ENCODE data around the gene CYB561.

GRCh38 chr17:63399856-63400255, 46.2 kb downstream of the CYB561 start:
- no peak for TF ChIP-seq POLR2AphosphoS5 (IDR thresholded peaks at IDR 0.05; ENCODE audit: low read depth, low read length)
- TF ChIP-seq, protein P1, sequence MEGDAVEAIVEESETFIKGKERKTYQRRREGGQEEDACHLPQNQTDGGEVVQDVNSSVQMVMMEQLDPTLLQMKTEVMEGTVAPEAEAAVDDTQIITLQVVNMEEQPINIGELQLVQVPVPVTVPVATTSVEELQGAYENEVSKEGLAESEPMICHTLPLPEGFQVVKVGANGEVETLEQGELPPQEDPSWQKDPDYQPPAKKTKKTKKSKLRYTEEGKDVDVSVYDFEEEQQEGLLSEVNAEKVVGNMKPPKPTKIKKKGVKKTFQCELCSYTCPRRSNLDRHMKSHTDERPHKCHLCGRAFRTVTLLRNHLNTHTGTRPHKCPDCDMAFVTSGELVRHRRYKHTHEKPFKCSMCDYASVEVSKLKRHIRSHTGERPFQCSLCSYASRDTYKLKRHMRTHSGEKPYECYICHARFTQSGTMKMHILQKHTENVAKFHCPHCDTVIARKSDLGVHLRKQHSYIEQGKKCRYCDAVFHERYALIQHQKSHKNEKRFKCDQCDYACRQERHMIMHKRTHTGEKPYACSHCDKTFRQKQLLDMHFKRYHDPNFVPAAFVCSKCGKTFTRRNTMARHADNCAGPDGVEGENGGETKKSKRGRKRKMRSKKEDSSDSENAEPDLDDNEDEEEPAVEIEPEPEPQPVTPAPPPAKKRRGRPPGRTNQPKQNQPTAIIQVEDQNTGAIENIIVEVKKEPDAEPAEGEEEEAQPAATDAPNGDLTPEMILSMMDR (IDR thresholded peaks at IDR 0.05 in 2 of 3, conservative IDR thresholded peaks at IDR 0.05 in 1 of 3; ENCODE audit: borderline replicate concordance in 1 of 3, insufficient read depth in 1 of 3, low read depth in 2 of 3, low read length in 2 of 3), result no peak
- no peak for TF ChIP-seq EZH2 (IDR thresholded peaks at IDR 0.05)
- TF ChIP-seq POLR2A (IDR thresholded peaks at IDR 0.05; ENCODE audit: borderline replicate concordance, extremely low read depth, insufficient read depth, insufficient read length), result no peak
- TF ChIP-seq, protein P2, sequence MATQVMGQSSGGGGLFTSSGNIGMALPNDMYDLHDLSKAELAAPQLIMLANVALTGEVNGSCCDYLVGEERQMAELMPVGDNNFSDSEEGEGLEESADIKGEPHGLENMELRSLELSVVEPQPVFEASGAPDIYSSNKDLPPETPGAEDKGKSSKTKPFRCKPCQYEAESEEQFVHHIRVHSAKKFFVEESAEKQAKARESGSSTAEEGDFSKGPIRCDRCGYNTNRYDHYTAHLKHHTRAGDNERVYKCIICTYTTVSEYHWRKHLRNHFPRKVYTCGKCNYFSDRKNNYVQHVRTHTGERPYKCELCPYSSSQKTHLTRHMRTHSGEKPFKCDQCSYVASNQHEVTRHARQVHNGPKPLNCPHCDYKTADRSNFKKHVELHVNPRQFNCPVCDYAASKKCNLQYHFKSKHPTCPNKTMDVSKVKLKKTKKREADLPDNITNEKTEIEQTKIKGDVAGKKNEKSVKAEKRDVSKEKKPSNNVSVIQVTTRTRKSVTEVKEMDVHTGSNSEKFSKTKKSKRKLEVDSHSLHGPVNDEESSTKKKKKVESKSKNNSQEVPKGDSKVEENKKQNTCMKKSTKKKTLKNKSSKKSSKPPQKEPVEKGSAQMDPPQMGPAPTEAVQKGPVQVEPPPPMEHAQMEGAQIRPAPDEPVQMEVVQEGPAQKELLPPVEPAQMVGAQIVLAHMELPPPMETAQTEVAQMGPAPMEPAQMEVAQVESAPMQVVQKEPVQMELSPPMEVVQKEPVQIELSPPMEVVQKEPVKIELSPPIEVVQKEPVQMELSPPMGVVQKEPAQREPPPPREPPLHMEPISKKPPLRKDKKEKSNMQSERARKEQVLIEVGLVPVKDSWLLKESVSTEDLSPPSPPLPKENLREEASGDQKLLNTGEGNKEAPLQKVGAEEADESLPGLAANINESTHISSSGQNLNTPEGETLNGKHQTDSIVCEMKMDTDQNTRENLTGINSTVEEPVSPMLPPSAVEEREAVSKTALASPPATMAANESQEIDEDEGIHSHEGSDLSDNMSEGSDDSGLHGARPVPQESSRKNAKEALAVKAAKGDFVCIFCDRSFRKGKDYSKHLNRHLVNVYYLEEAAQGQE (IDR thresholded peaks at IDR 0.05; ENCODE audit: low read depth), result no peak

Data from HCT116 (cell line).